GM12864 (cell line): ENCODE measurements around the gene TRAF4.
"Not testable (repeated sequence)": the region's sequence is repeated elsewhere in the genome, so short reads cannot be mapped to it uniquely, and the experiment has no call there.

Experiments used
- DNase-seq: peaks from one replicate; pipeline ENCODE4 v3.0.0-alpha.2; 2011; ENCODE audit warnings: low read depth
- H3K4me3 ChIP-seq: 2 replicates; pipeline ENCODE4 v1.5.1; 2011; ENCODE audit warnings: mild to moderate bottlenecking, low read depth, low read length, control low read depth
- CTCF ChIP-seq: IDR thresholded peaks from 2 replicates; pipeline ENCODE4 v1.5.1; 2011; ENCODE audit warnings: low read depth, mild to moderate bottlenecking, moderate library complexity, low read length, control low read depth, inconsistent platforms; ENCODE audit errors: missing control alignments

Gene TRAF4

DNA sequence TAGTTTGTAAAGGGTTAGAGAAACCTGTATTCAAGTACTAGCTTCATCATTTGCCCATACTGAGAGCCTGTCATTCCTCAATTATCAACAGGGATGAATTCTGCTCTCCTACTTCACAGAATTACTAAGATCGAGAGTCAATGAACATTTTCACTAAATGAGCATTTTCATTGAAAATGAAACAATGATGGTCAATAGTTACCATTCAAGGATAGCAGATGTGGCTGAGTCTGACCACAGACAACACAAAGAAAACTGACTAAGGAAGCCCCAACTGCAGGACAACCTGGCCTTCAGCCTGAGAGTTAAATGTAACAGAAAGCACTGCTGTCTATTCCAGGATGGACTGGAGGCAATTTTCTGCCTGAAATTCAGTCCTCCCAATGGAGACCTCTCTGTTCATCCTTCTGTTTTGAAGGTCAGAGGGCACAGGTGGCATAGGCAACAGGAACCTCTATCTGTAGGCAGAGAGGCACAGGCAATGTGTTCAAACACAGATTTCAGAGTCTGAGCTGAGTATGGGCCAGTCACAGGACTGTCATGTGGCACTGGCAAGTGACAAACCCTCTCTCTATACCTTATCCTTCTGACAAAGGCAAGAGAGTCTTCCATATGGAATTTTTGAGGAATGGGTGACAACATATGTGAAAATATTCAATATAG lies 19.5 kb downstream of the TRAF4 start:
- TF ChIP-seq CTCF = no peak
- DNase-seq = no peak
- no peak overlapping the region for H3K4me3 ChIP-seq

DNA sequence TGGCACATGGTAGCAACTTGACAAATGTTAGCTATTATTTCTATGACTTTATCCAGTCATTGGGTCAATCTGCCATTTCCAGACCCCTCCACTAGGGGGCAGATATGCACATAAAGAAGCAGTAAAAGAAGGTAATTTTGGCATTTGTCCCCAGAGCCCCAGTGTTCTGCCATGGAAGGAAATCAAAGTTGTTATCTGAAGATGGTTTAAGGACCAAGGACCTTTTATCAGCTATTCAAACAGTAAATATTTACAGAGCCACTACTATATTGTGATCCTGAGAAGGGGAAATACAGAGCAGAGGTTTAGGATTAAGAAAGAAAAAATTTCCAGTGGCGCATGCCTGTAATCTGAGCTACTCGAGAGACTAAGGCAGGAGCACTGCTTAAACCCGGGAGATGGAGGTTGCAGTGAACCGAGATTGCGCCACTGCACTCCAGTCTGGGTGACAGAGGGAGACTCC lies 20.0 kb downstream of the TRAF4 start:
- H3K4me3 ChIP-seq = no peak overlapping the region
- peak; percentile 74 for TF ChIP-seq CTCF
- DNase-seq = no peak

DNA sequence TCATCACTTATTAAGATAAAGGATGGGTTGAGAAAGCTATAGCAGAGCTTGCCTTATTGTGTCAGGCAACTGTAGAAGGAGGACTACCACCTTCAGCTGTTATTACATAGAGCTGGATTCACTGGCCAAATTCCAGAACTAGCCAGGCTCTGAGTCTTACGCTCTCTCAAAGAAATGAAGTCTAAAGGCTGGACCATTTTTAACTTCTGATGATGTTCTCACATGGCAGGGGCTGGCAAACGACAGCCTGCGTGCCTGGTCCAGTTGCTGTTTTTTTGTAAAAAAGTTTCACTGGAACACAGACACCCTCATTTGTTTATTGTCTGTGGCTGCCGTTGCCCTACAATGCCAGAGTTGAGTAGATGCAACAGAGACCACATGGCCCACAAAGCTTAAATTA lies 21.2 kb downstream of the TRAF4 start:
- H3K4me3 ChIP-seq = no peak overlapping the region
- no peak for DNase-seq
- no peak for TF ChIP-seq CTCF

DNA sequence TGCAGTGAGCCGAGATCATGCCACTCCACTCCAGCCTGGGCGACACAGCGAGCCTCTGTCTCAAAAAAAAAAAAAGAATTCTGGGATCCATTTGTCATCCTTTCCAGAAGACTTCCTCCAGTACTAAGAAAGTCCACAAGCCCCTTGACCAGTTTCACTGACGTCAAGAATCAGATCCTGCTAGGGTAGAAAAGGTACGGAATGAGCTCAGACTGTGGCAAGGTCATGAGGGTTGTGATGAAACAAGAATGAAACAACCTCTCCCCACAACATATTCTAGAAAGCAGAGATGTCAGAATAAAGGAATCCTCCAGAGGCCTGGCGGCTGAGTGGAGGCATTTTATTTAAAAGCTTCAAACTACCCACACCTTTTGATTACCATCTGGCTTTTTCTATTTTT lies 29.9 kb downstream of the TRAF4 start:
- no peak for TF ChIP-seq CTCF
- H3K4me3 ChIP-seq = no peak overlapping the region
- no peak for DNase-seq

DNA sequence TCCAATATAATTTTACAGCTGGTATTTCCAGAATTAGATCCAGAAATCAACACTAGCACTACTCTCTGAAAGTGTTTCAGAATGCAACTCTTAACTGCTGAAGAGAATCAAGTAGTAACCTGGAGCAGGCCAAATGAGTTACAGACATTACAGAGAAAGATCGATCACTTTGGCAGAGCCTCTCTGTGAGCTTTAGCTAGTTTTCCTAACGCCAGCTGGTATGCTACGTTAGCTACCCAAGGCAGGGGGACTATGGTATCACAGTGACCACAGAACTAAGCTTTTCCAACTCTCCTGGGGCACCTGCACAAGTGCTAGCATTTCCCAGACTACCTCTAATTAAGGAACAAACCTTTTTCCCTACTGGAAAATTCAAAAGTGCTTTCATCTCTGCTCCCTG lies 30.4 kb downstream of the TRAF4 start:
- H3K4me3 ChIP-seq = no peak overlapping the region
- TF ChIP-seq CTCF = no peak
- no peak for DNase-seq

GRCh38 chr17:28777178-28777577 lies 33.4 kb downstream of the TRAF4 start:
- TF ChIP-seq CTCF = no peak
- H3K4me3 ChIP-seq = no peak overlapping the region
- no peak for DNase-seq

DNA sequence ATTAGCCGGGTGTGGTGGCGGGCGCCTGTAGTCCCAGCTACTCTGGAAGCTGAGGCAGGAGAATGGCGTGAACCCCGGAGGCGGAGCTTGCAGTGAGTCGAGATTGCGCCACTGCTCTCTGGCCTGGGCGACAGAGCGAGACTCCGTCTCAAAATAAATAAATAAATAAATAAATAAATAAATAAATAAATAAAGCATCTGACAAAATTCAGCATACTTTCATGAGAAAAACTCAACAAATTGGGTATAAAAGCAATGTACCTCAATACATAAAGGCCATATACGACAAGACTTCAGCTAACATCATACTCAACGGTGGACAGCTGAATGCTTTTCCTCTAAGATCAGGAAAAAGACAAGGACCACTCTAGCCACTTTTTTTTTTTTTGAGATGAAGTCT lies 35.8 kb downstream of the TRAF4 start:
- not testable (repeated sequence) for DNase-seq, H3K4me3 ChIP-seq
